ENCODE results near the gene FLAD1. TPM values are rescaled to one million over a fixed set of nuclear protein-coding genes. Genes with fewer than 3 reads are reported as not detected.

The FLAD1 gene
- total and polyA plus RNA-seq, 2 donors (not counting 3 experiments of a cell fraction or from before 2014, with no cell fraction given) = 42.2 to 59.1 TPM

DNA sequence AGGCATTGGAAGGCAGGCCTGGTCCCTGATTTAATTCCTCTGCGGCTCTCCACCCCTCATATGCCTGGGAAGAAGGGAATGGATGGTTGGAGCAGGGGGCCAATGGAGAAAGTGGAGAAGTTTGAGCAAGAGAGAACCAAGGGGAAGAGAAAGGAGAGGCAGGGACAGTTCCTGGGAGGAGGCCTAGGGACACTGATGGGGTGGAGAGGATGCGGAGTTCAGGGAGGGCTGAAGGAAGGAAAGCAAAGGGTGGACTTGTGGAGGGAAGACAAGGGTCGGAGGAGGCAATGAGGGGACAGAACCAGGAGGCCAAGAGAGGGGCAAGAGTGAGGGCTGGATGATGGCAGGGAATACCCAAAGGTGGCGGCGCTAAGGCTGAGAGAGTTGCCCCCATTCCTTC lies 26.6 kb downstream of the FLAD1 start:
- Histone ChIP-seq H3K9me3 (replicated peaks; ENCODE audit: control insufficient read depth, insufficient read depth, low read length) (no peaks in the 10 kb centered on the region), H3K4me1 (ENCODE audit: control insufficient read depth, extremely low read depth, insufficient read depth, low read length) (peaks cover 5% of the 10 kb centered on the region), H3K27me3 (ENCODE audit: control insufficient read depth in 2 of 2, insufficient read depth in 2 of 2, low read length in 2 of 2) (no peaks in the 10 kb centered on the region), H3K36me3 (ENCODE audit: control insufficient read depth in 2 of 2, extremely low read depth in 1 of 2, insufficient read depth in 2 of 2, low read length in 2 of 2) (peaks cover 0 to 2% of the 10 kb centered on the region in 2 experiments), H3K79me2 (ENCODE audit: control insufficient read depth, insufficient read depth, low read length) (peaks cover 9% of the 10 kb centered on the region), H3K27ac (ENCODE audit: insufficient read depth, low read depth, low read length) (no peak overlapping the region), H3K4me2 (ENCODE audit: insufficient read depth, low read length) (no peak overlapping the region), H3K4me3 (replicated peaks in 1 of 3; ENCODE audit: insufficient read depth in 1 of 3, low read depth in 1 of 3, low read length in 3 of 3) (no peak overlapping the region), H3K9me1 (replicated peaks; ENCODE audit: control insufficient read depth, extremely low read depth, insufficient read depth, low read length) (no peaks in the 10 kb centered on the region), H4K20me1 (replicated peaks; ENCODE audit: control insufficient read depth, extremely low read depth, insufficient read depth, low read length) (no peaks in the 10 kb centered on the region), H3K9ac (replicated peaks; ENCODE audit: extremely low read depth, insufficient read depth, low read length) (no peak overlapping the region), H2AFZ (ENCODE audit: low read depth, low read length) (no peak overlapping the region)
- no peak for TF ChIP-seq POLR2AphosphoS5 (IDR thresholded peaks at IDR 0.05; ENCODE audit: insufficient read depth, low read depth, low read length)
- no peak for TF ChIP-seq FOS (IDR thresholded peaks at IDR 0.05; ENCODE audit: borderline replicate concordance, insufficient read depth, low read length)
- no peak for TF ChIP-seq CTCF (IDR thresholded peaks at IDR 0.05; ENCODE audit: extremely low read depth in 1 of 2, insufficient read depth in 1 of 2, low read depth in 1 of 2, low read length in 2 of 2)
- TF ChIP-seq GATA2 (IDR thresholded peaks at IDR 0.05; ENCODE audit: insufficient read depth, insufficient read length, low read depth, low read length) = no peak
- no peak for TF ChIP-seq EZH2 (IDR thresholded peaks at IDR 0.05; ENCODE audit: borderline replicate concordance, low read depth, low read length, severe bottlenecking)
- no peak for TF ChIP-seq POLR2A (IDR thresholded peaks at IDR 0.05; ENCODE audit: low read depth, low read length)
- TF ChIP-seq MYC (IDR thresholded peaks at IDR 0.05; ENCODE audit: low read depth, low read length) = no peak
- TF ChIP-seq JUN (IDR thresholded peaks at IDR 0.05; ENCODE audit: borderline replicate concordance, insufficient read depth, insufficient read length, low read depth) = no peak
- TF ChIP-seq, protein P1, sequence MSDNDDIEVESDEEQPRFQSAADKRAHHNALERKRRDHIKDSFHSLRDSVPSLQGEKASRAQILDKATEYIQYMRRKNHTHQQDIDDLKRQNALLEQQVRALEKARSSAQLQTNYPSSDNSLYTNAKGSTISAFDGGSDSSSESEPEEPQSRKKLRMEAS (IDR thresholded peaks at IDR 0.05; ENCODE audit: insufficient read depth, insufficient read length) = no peak
- no peak for DNase-seq (ENCODE audit: low read depth, low spot score)
- ChIA-PET CTCF (interaction anchor here (4.3 kb wide), 1 partner anchor 8 kb away, joined by 40 read pairs; no protein-coding TSS in a partner anchor), POLR2A (no interaction called here)
- intact Hi-C loops (cut with micrococcal nuclease) (no loop called here), dilution Hi-C loops (cut with MboI; ENCODE audit: extremely low pct_ligation_motif_present, low sequenced_read_pairs) (no loop called here)
- no peak for FAIRE-seq
- BruUV-seq (replicated peaks) = no TSS peak
